Astrocyte (in vitro differentiated cells and primary cell): ENCODE data around the gene S100A12. TPM values are rescaled to one million over a fixed set of nuclear protein-coding genes. Genes with fewer than 3 reads are reported as not detected.

Experiments
- DNase-seq: peaks from one replicate; pipeline ENCODE4 v3.0.0-alpha.2; 2010; ENCODE audit warnings: low read depth
- FAIRE-seq: peaks from 2 replicates; lab custom pipeline; 2011; peaks lifted over from hg19 to GRCh38; lab: Jason Lieb, UNC
- H2AFZ ChIP-seq: 2 replicates; pipeline ENCODE4 v1.6.0; 2012; ENCODE audit warnings: low read depth, low read length, inconsistent platforms
- H3K27ac ChIP-seq: 2 replicates; pipeline ENCODE4 v1.5.1; 2011; ENCODE audit warnings: low read depth, low read length, inconsistent platforms
- H3K27me3 ChIP-seq: 2 replicates; pipeline ENCODE4 v1.6.0; 2011; ENCODE audit warnings: low read length, inconsistent platforms; ENCODE audit not compliant: insufficient read depth
- H3K36me3 ChIP-seq: 2 replicates; pipeline ENCODE4 v1.5.1; 2011; ENCODE audit warnings: low read length, inconsistent platforms; ENCODE audit not compliant: insufficient read depth
- H3K4me1 ChIP-seq: 2 replicates; pipeline ENCODE4 v1.5.1; 2011; ENCODE audit warnings: low read length, inconsistent platforms; ENCODE audit not compliant: insufficient read depth
- H3K4me2 ChIP-seq: 2 replicates; pipeline ENCODE4 v1.6.0; 2012; ENCODE audit warnings: low read length, inconsistent platforms
- H3K4me3 ChIP-seq: 2 replicates; pipeline ENCODE4 v1.5.1; 2011; ENCODE audit warnings: low read depth, mild to moderate bottlenecking, low read length, inconsistent platforms; ENCODE audit not compliant: insufficient read depth
- H3K79me2 ChIP-seq: 2 replicates; pipeline ENCODE4 v1.6.0; 2012; ENCODE audit warnings: mild to moderate bottlenecking, low read length, inconsistent platforms; ENCODE audit not compliant: insufficient read depth
- H3K9ac ChIP-seq: 2 replicates; pipeline ENCODE4 v1.6.0; 2012; ENCODE audit warnings: mild to moderate bottlenecking, low read length, inconsistent platforms
- H3K9me3 ChIP-seq: 2 replicates; pipeline ENCODE4 v1.5.1; 2012; ENCODE audit warnings: low read depth, mild to moderate bottlenecking, low read length, inconsistent platforms; ENCODE audit not compliant: insufficient read depth
- H4K20me1 ChIP-seq: 2 replicates; pipeline ENCODE4 v1.6.0; 2012; ENCODE audit warnings: low read length, inconsistent platforms; ENCODE audit not compliant: insufficient read depth
- H3K27ac Mint-ChIP-seq: one replicate; pipeline ENCODE4 v1.8.0; 2021; ENCODE audit warnings: mild to moderate bottlenecking, mixed read lengths; ENCODE audit not compliant: unreplicated experiment
- H3K27me3 Mint-ChIP-seq: one replicate; pipeline ENCODE4 v1.8.0; 2021; ENCODE audit warnings: low read depth, mixed read lengths; ENCODE audit not compliant: unreplicated experiment
- H3K36me3 Mint-ChIP-seq: one replicate; pipeline ENCODE4 v1.8.0; 2021; ENCODE audit warnings: low read depth, mixed read lengths; ENCODE audit not compliant: unreplicated experiment
- H3K4me1 Mint-ChIP-seq: one replicate; pipeline ENCODE4 v1.8.0; 2021; ENCODE audit warnings: low read depth, mixed read lengths; ENCODE audit not compliant: unreplicated experiment
- H3K4me3 Mint-ChIP-seq: one replicate; pipeline ENCODE4 v1.8.0; 2021; ENCODE audit warnings: mild to moderate bottlenecking, moderate library complexity, mixed read lengths; ENCODE audit not compliant: unreplicated experiment
- H3K9me3 Mint-ChIP-seq: one replicate; pipeline ENCODE4 v1.8.0; 2021; ENCODE audit warnings: mild to moderate bottlenecking, mixed read lengths; ENCODE audit not compliant: unreplicated experiment
- EZH2 ChIP-seq: IDR thresholded peaks from 2 replicates; pipeline ENCODE4 v1.6.1; 2012; ENCODE audit warnings: mild to moderate bottlenecking, low read length, inconsistent platforms; ENCODE audit not compliant: insufficient read depth
- total RNA-seq: library from RNA; stranded (reverse); gene quantifications from 2 replicates; pipeline ENCODE4 v1.2.1, GENCODE V29; 2021
- TF ChIP-seq, protein P1 (sequence below): IDR thresholded peaks from 2 replicates; pipeline ENCODE4 v1.5.1; 2011; ENCODE audit warnings: low read depth, mild to moderate bottlenecking, inconsistent platforms, low read length, moderate library complexity; ENCODE audit not compliant: insufficient read depth

Gene S100A12
- total RNA-seq, 1 donor from 2014 or later = not detected

- Histone ChIP-seq H3K9me3 (no peaks in the 10 kb centered on the region), H3K36me3 (no peaks in the 10 kb centered on the region), H3K4me1 (no peaks in the 10 kb centered on the region), H3K9ac (no peak overlapping the region), H4K20me1 (no peaks in the 10 kb centered on the region), H3K27me3 (peaks cover 5% of the 10 kb centered on the region), H2AFZ (no peak overlapping the region), H3K4me2 (no peak overlapping the region), H3K4me3 (no peak overlapping the region), H3K79me2 (no peaks in the 10 kb centered on the region), H3K27ac (no peak overlapping the region)
- DNase-seq (no peak), FAIRE-seq (no peak)
- Mint-ChIP-seq H3K4me3 (no peak overlapping the region), H3K27ac (no peak overlapping the region), H3K36me3 (peaks cover 1% of the 10 kb centered on the region), H3K9me3 (no peaks in the 10 kb centered on the region), H3K4me1 (no peaks in the 10 kb centered on the region), H3K27me3 (peaks cover 37% of the 10 kb centered on the region)
- TF ChIP-seq, protein P1, sequence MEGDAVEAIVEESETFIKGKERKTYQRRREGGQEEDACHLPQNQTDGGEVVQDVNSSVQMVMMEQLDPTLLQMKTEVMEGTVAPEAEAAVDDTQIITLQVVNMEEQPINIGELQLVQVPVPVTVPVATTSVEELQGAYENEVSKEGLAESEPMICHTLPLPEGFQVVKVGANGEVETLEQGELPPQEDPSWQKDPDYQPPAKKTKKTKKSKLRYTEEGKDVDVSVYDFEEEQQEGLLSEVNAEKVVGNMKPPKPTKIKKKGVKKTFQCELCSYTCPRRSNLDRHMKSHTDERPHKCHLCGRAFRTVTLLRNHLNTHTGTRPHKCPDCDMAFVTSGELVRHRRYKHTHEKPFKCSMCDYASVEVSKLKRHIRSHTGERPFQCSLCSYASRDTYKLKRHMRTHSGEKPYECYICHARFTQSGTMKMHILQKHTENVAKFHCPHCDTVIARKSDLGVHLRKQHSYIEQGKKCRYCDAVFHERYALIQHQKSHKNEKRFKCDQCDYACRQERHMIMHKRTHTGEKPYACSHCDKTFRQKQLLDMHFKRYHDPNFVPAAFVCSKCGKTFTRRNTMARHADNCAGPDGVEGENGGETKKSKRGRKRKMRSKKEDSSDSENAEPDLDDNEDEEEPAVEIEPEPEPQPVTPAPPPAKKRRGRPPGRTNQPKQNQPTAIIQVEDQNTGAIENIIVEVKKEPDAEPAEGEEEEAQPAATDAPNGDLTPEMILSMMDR = no peak
- TF ChIP-seq EZH2 = no peak
Measured at GRCh38 chr1:153354515-153355193, 20.8 kb downstream of the S100A12 start.

DNA sequence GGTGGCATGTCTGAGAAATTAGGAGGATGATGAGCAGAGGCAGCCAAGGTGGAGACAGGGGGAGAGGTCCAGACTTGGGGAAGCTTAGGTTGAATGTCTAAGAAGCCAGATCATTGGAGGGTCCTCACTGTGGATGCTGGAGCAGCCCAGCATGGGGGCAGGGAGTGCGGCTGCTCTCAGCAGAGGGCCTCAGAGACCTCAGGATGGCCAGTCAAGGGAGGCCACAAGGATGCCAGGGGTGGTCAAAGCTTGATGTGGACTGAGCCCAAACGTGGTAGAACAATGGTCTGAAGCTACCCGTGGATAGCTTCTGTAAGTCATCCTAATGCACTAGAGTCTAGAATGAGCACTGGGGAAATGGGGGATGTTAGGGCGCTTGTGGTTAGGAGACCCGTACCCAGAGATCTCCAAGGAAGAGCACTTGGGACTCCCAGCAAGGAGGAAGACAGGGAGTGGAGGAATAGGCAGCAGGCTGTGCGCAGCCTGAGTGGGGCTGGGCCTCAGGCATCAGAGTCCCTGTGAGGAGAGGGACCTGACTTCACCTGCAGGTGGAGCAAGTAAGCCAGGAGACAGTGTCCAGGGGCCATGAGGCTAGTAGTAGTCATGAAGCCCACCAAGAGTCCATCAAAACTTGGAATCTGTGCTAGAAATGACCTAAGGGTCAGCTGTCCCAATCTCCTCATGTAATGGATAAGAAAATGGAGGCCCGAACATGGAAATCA is 22.0 kb downstream of the S100A12 start:
- no peak overlapping the region for H3K4me3 ChIP-seq
- no peaks in the 10 kb centered on the region for H3K9me3 Mint-ChIP-seq
- H3K4me3 Mint-ChIP-seq = no peak overlapping the region
- no peak overlapping the region for H3K4me2 ChIP-seq
- peaks cover 1% of the 10 kb centered on the region for H3K36me3 Mint-ChIP-seq
- H2AFZ ChIP-seq = no peak overlapping the region
- H3K9ac ChIP-seq = no peak overlapping the region
- no peak overlapping the region for H3K27ac ChIP-seq
- FAIRE-seq (no peak), DNase-seq (peak; percentile 2)
- no peak for TF ChIP-seq EZH2
- TF ChIP-seq, protein P1 = peak; percentile 29
- H3K4me1 Mint-ChIP-seq = no peaks in the 10 kb centered on the region
- H4K20me1 ChIP-seq = no peaks in the 10 kb centered on the region
- no peaks in the 10 kb centered on the region for H3K4me1 ChIP-seq
- H3K36me3 ChIP-seq = no peaks in the 10 kb centered on the region
- no peaks in the 10 kb centered on the region for H3K9me3 ChIP-seq
- H3K79me2 ChIP-seq = no peaks in the 10 kb centered on the region
- H3K27me3 Mint-ChIP-seq = peaks cover 43% of the 10 kb centered on the region
- H3K27ac Mint-ChIP-seq = no peak overlapping the region
- peaks cover 7% of the 10 kb centered on the region for H3K27me3 ChIP-seq

GRCh38 chr1:153352523-153352922 is 22.9 kb downstream of the S100A12 start:
- DNase-seq (peak; percentile 30), FAIRE-seq (no peak)
- Histone ChIP-seq H3K4me3 (no peak overlapping the region), H3K9ac (no peak overlapping the region), H2AFZ (no peak overlapping the region), H3K27ac (no peak overlapping the region), H4K20me1 (no peaks in the 10 kb centered on the region), H3K79me2 (no peaks in the 10 kb centered on the region), H3K27me3 (peaks cover 7% of the 10 kb centered on the region), H3K9me3 (no peaks in the 10 kb centered on the region), H3K4me2 (no peak overlapping the region), H3K4me1 (no peaks in the 10 kb centered on the region), H3K36me3 (no peaks in the 10 kb centered on the region)
- TF ChIP-seq, protein P1 = peak; percentile 98
- TF ChIP-seq EZH2 = no peak
- no peaks in the 10 kb centered on the region for H3K4me1 Mint-ChIP-seq
- H3K27me3 Mint-ChIP-seq = peaks cover 43% of the 10 kb centered on the region
- H3K27ac Mint-ChIP-seq = no peak overlapping the region
- H3K4me3 Mint-ChIP-seq = no peak overlapping the region
- H3K36me3 Mint-ChIP-seq = no peaks in the 10 kb centered on the region
- H3K9me3 Mint-ChIP-seq = no peaks in the 10 kb centered on the region
